Ascending aorta (tissue), 2 donors: ENCODE results near the gene DHRSX. TPM values are rescaled to one million over a fixed set of nuclear protein-coding genes. Genes with fewer than 3 reads are reported as not detected.

Experiments
- DNase-seq, 2 donors: peaks; one replicate each; pipeline ENCODE4 v3.0.0-alpha.2; 2019; ENCODE audit warnings: low spot score in 2 of 2
- H3K27ac ChIP-seq, 2 donors: fragments of 200-600 bp; sonication (generic); one replicate each; pipeline ENCODE4 v1.5.1; 2016 to 2017; ENCODE audit warnings: mild to moderate bottlenecking in 1 of 2
- H3K27me3 ChIP-seq: fragments of 200-600 bp; sonication (generic); one replicate; pipeline ENCODE4 v1.5.1; 2017
- H3K36me3 ChIP-seq, 2 donors: fragments of 200-600 bp; sonication (generic); one replicate each; pipeline ENCODE4 v1.5.1; 2016
- H3K4me1 ChIP-seq, 2 donors: fragments of 200-600 bp; sonication (generic); one replicate each; pipeline ENCODE4 v1.5.1; 2016 to 2017; ENCODE audit warnings: mild to moderate bottlenecking in 1 of 2
- H3K4me3 ChIP-seq, 2 donors: fragments of 200-600 bp; sonication (generic); one replicate each; pipeline ENCODE4 v1.5.1; 2016 to 2017; ENCODE audit warnings: mild to moderate bottlenecking in 1 of 2
- H3K9me3 ChIP-seq, 2 donors: fragments of 200-600 bp; sonication (generic); one replicate each; pipeline ENCODE4 v1.5.1; 2016
- CTCF ChIP-seq, 3 experiments: fragments of 200-600 bp in 2 of 3; fragments of 450-650 bp in 1 of 3; sonication (generic) in 2 of 3; IDR thresholded peaks; one replicate each; pipeline ENCODE4 v1.5.1; 2016 to 2019; ENCODE audit warnings: antibody characterized with exemption in 3 of 3, mild to moderate bottlenecking in 1 of 3, moderate library complexity in 1 of 3
- intact Hi-C: fragments of 100-400 bp; cut with DNase I; formaldehyde crosslinking; loops from one replicate; pipeline ENCODE4 v1.15.1; 2023
- total RNA-seq: library from RNA; depleted of rRNA; stranded (reverse); fragments of >200 nt; gene quantifications from one replicate; pipeline ENCODE4 v1.1.0, GENCODE V29; 2016

Gene DHRSX
- total RNA-seq, 1 donor from 2014 or later = 13.4 TPM

- DNase-seq = no peak
- TF ChIP-seq CTCF (IDR thresholded peaks at IDR 0.05) = no peak
- Histone ChIP-seq H3K4me3 (no peak overlapping the region), H3K4me1 (no peaks in the 10 kb centered on the region), H3K9me3 (no peaks in the 10 kb centered on the region), H3K36me3 (no peaks in the 10 kb centered on the region), H3K27ac (no peak overlapping the region), H3K27me3 (no peaks in the 10 kb centered on the region)
- intact Hi-C loops = no loop called here
These were observed 124.6 kb downstream of the DHRSX start for GRCh38 chrX:2376166-2376565.

DNA sequence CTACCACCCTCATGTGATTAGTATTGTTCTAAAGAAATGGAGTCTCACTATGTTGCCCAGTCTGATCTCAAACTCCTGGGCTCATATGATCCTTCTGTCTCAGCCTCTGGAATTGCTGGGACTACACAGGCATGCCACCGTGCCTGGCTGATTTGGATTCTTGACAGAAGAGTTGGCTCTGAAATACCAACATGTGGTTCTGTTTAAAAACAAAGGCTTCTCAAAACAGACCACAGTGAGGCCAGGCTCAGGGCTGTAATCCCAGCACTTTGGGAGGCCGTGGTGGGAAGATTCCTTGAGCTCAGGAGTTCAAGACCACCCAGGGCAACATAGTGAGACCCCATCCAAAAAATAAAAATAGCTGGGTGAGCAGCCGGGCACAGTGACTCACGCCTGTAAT, 126.7 kb downstream of the DHRSX start:
- intact Hi-C loops = no loop called here
- no peak for TF ChIP-seq CTCF (IDR thresholded peaks at IDR 0.05)
- H3K4me1 ChIP-seq = no peaks in the 10 kb centered on the region

DNA sequence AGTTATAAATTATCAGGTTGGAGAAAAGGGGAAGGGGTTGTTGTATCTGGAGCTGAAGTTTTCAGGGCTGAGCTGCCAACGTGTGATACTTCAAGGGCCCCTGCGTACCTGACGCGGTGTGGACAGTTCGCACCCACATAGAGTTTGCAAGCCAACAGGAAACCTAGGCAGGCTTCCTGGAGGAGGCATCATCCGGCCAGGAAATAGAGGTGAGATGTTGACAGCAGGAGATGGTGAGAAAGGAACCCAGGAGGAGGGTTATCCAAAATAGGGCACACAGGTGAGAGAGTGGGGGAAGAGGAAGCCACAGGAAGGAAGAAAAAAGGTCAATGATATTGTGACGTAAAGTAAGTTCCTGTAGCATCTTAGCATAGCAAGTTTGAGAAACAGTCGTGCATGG, 127.2 kb downstream of the DHRSX start:
- H3K4me1 ChIP-seq = no peaks in the 10 kb centered on the region
- H3K4me3 ChIP-seq = no peak overlapping the region
- no peak for TF ChIP-seq CTCF (IDR thresholded peaks at IDR 0.05)
- no peak for DNase-seq
- H3K27ac ChIP-seq = no peak overlapping the region
- intact Hi-C loops = no loop called here
- H3K27me3 ChIP-seq = no peaks in the 10 kb centered on the region
- no peaks in the 10 kb centered on the region for H3K36me3 ChIP-seq
- H3K9me3 ChIP-seq = no peaks in the 10 kb centered on the region

More for the DNA sequence above, 126.7 kb downstream of the DHRSX start:
- H3K27me3 ChIP-seq = no peaks in the 10 kb centered on the region
- H3K36me3 ChIP-seq = no peaks in the 10 kb centered on the region
- H3K27ac ChIP-seq = no peak overlapping the region
- H3K4me3 ChIP-seq = no peak overlapping the region
- no peaks in the 10 kb centered on the region for H3K9me3 ChIP-seq
- no peak for DNase-seq

- H3K9me3 ChIP-seq = no peaks in the 10 kb centered on the region
- no peaks in the 10 kb centered on the region for H3K4me1 ChIP-seq
- H3K4me3 ChIP-seq = no peak overlapping the region
- no peak overlapping the region for H3K27ac ChIP-seq
- H3K27me3 ChIP-seq = no peaks in the 10 kb centered on the region
- no peaks in the 10 kb centered on the region for H3K36me3 ChIP-seq
- intact Hi-C loops = no loop called here
- DNase-seq = no peak
- no peak for TF ChIP-seq CTCF (IDR thresholded peaks at IDR 0.05)
These were observed 129.6 kb downstream of the DHRSX start for GRCh38 chrX:2371026-2371711.

DNA sequence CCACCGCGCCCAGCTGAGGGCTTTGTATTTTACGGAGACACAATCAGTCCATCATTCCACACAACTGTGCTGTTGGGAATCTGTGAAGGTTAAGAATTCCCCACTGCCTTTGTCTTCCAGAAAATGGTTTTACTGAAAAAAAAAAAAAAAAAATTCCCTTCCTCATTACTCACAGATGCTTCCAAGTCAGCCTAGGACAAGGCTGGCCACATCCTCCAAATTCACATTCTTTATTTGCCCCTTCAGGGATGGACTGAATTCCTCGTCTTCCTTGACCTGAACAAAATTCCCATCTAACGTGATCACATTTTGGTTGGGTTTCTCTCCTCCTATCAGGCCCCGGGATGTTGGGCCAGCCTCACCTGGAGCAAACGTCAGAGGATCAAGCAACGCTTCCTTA, 130.3 kb downstream of the DHRSX start:
- TF ChIP-seq CTCF (IDR thresholded peaks at IDR 0.05) = no peak
- no peaks in the 10 kb centered on the region for H3K27me3 ChIP-seq
- H3K9me3 ChIP-seq = no peaks in the 10 kb centered on the region
- intact Hi-C loops = no loop called here
- H3K36me3 ChIP-seq = no peaks in the 10 kb centered on the region
- no peak overlapping the region for H3K27ac ChIP-seq
- no peaks in the 10 kb centered on the region for H3K4me1 ChIP-seq
- H3K4me3 ChIP-seq = no peak overlapping the region
- no peak for DNase-seq

GRCh38 chrX:2369206-2369605, 131.6 kb downstream of the DHRSX start:
- intact Hi-C loops = no loop called here
- H3K36me3 ChIP-seq = no peaks in the 10 kb centered on the region
- no peaks in the 10 kb centered on the region for H3K9me3 ChIP-seq
- no peak overlapping the region for H3K27ac ChIP-seq
- no peaks in the 10 kb centered on the region for H3K27me3 ChIP-seq
- no peaks in the 10 kb centered on the region for H3K4me1 ChIP-seq
- DNase-seq = no peak
- H3K4me3 ChIP-seq = no peak overlapping the region
- no peak for TF ChIP-seq CTCF (IDR thresholded peaks at IDR 0.05)
